IMR-90 (cell line): ENCODE measurements around the gene FBXW12. TPM values are rescaled to one million over a fixed set of nuclear protein-coding genes. Genes with fewer than 3 reads are reported as not detected.

ENCODE experiments used
- ATAC-seq: fragments of 200-7000 bp; cut with Tn5 transposase; 2 replicates; pipeline ENCODE4 v1.9.1; 2020; ENCODE audit warnings: low read depth, mild to moderate bottlenecking, moderate library complexity
- BruUV-seq: library from RNA; stranded (reverse); fragments of 400-500 nt; replicated peaks from 2 replicates; lab custom pipeline; 2021; lab: Mats Ljungman, UMichigan
- CTCF ChIA-PET: fragments of 300-600 bp; formaldehyde crosslinking; extraction: SDS; loops from one replicate; lab custom pipeline; 2021; ENCODE audit warnings: antibody characterized with exemption; lab: Yijun Ruan, JAX
- POLR2A ChIA-PET: fragments of 300-600 bp; sonication (Branson Sonifier 250); formaldehyde crosslinking; loops from one replicate; lab custom pipeline; 2022; ENCODE audit warnings: antibody characterized with exemption; ENCODE audit not compliant: unreplicated experiment; lab: Charles Lee
- DNase-seq: peaks from one replicate; pipeline ENCODE4 v3.0.0; 2013
- H2AFZ ChIP-seq: replicated peaks from 2 replicates; pipeline ENCODE3; 2013; ENCODE audit warnings: low read length, mild to moderate bottlenecking; ENCODE audit not compliant: poor library complexity
- H2AK5ac ChIP-seq: 2 replicates; pipeline ENCODE4 v1.6.1; 2013; ENCODE audit warnings: low read depth, low read length, inconsistent platforms
- H2AK9ac ChIP-seq: replicated peaks from 2 replicates; pipeline ENCODE3; 2013; ENCODE audit warnings: mild to moderate bottlenecking, low read depth, low read length, moderate library complexity; ENCODE audit not compliant: poor library complexity
- H2BK120ac ChIP-seq: 2 replicates; pipeline ENCODE4 v1.6.1; 2013; ENCODE audit warnings: low read depth, low read length, inconsistent platforms
- H2BK15ac ChIP-seq: 3 replicates; pipeline ENCODE4 v1.6.1; 2013; ENCODE audit warnings: low read depth, low read length, inconsistent platforms
- H2BK20ac ChIP-seq: 2 replicates; pipeline ENCODE4 v1.6.1; 2013; ENCODE audit warnings: low read depth, mild to moderate bottlenecking, inconsistent platforms, low read length, moderate library complexity
- H2BK5ac ChIP-seq: 2 replicates; pipeline ENCODE4 v1.6.1; 2013; ENCODE audit warnings: mild to moderate bottlenecking, low read depth, low read length, inconsistent platforms; ENCODE audit not compliant: poor library complexity, severe bottlenecking
- H3K14ac ChIP-seq: replicated peaks from 2 replicates; pipeline ENCODE4 v1.6.1; 2013; ENCODE audit warnings: low read depth, low read length, inconsistent platforms
- H3K18ac ChIP-seq: 2 replicates; pipeline ENCODE4 v1.6.1; 2013; ENCODE audit warnings: low read depth, low read length, control low read depth
- H3K23ac ChIP-seq: 2 replicates; pipeline ENCODE4 v1.6.1; 2013; ENCODE audit warnings: low read depth, low read length, inconsistent platforms
- H3K27ac ChIP-seq: 2 replicates; pipeline ENCODE4 v1.5.1; 2013; ENCODE audit warnings: mild to moderate bottlenecking, control low read depth, low read length; ENCODE audit not compliant: insufficient read depth
- H3K27me3 ChIP-seq: 2 replicates; pipeline ENCODE4 v1.6.1; 2013; ENCODE audit warnings: low read length; ENCODE audit not compliant: control insufficient read depth, insufficient read depth
- H3K36me3 ChIP-seq: 2 replicates; pipeline ENCODE4 v1.6.1; 2013; ENCODE audit warnings: low read length, mixed read lengths; ENCODE audit not compliant: control insufficient read depth, insufficient read depth
- H3K4ac ChIP-seq: 2 replicates; pipeline ENCODE4 v1.6.1; 2013; ENCODE audit warnings: low read depth, low read length, inconsistent platforms
- H3K4me1 ChIP-seq: 2 replicates; pipeline ENCODE4 v1.6.1; 2013; ENCODE audit warnings: low read length, mixed read lengths; ENCODE audit not compliant: control insufficient read depth, insufficient read depth
- H3K4me2 ChIP-seq: 2 replicates; pipeline ENCODE4 v1.6.1; 2013; ENCODE audit warnings: low read depth, mild to moderate bottlenecking, control low read depth, low read length, moderate library complexity
- H3K4me3 ChIP-seq: 2 replicates; pipeline ENCODE4 v1.5.1; 2013; ENCODE audit warnings: low read depth, mild to moderate bottlenecking, control low read depth, low read length, moderate library complexity; ENCODE audit not compliant: insufficient read depth
- H3K56ac ChIP-seq: 2 replicates; pipeline ENCODE4 v1.6.1; 2013; ENCODE audit warnings: low read length, inconsistent platforms; ENCODE audit not compliant: insufficient read depth; ENCODE audit errors: extremely low read depth
- H3K79me1 ChIP-seq, 2 experiments: 2 replicates each; pipeline ENCODE4 v1.6.1; 2013; ENCODE audit warnings: low read length in 2 of 2, inconsistent platforms in 1 of 2, low read depth in 1 of 2
- H3K9ac ChIP-seq: 2 replicates; pipeline ENCODE4 v1.6.1; 2013; ENCODE audit warnings: low read depth, low read length, control low read depth
- H3K9me1 ChIP-seq: 2 replicates; pipeline ENCODE4 v1.6.1; 2013; ENCODE audit warnings: low read length, inconsistent platforms; ENCODE audit not compliant: insufficient read depth
- H3K9me3 ChIP-seq: 2 replicates; pipeline ENCODE4 v1.6.1; 2013; ENCODE audit warnings: low read length; ENCODE audit not compliant: control insufficient read depth, insufficient read depth
- H4K20me1 ChIP-seq: 2 replicates; pipeline ENCODE4 v1.6.1; 2013; ENCODE audit warnings: low read length, inconsistent platforms; ENCODE audit not compliant: insufficient read depth
- H4K5ac ChIP-seq: 2 replicates; pipeline ENCODE4 v1.6.1; 2013; ENCODE audit warnings: mild to moderate bottlenecking, low read depth, low read length, control low read depth
- H4K8ac ChIP-seq, 2 experiments: 2 replicates each; pipeline ENCODE4 v1.6.1; 2013; ENCODE audit warnings: low read depth in 2 of 2, low read length in 2 of 2, control low read depth in 1 of 2, inconsistent platforms in 1 of 2
- H4K91ac ChIP-seq: 2 replicates; pipeline ENCODE4 v1.6.1; 2013; ENCODE audit warnings: low read depth, low read length, inconsistent platforms; ENCODE audit not compliant: insufficient read depth
- BHLHE40 ChIP-seq: fragments of 150-350 bp; IDR thresholded peaks from 2 replicates; pipeline ENCODE4 v1.6.1; 2016; ENCODE audit warnings: mild to moderate bottlenecking, low read depth, low read length
- CEBPB ChIP-seq: IDR thresholded peaks from 2 replicates; pipeline ENCODE4 v1.6.1; 2012; ENCODE audit warnings: low read depth, low read length, improper control_type of control experiment
- CHD1 ChIP-seq: IDR thresholded peaks from 2 replicates; pipeline ENCODE4 v1.6.1; 2012; ENCODE audit warnings: low read depth, low read length, improper control_type of control experiment
- CTCF ChIP-seq: conservative IDR thresholded peaks from 2 replicates; pipeline ENCODE4 v1.5.1; 2012; ENCODE audit warnings: mild to moderate bottlenecking, low read depth, low read length, improper control_type of control experiment
- ELK1 ChIP-seq: fragments of 150-350 bp; IDR thresholded peaks from 2 replicates; pipeline ENCODE4 v1.6.1; 2016; ENCODE audit warnings: low read depth, mild to moderate bottlenecking, low read length, moderate library complexity, borderline replicate concordance
- FOS ChIP-seq: fragments of 150-350 bp; IDR thresholded peaks from 2 replicates; pipeline ENCODE4 v1.6.1; 2016; ENCODE audit warnings: low read depth, low read length
- MAFK ChIP-seq: IDR thresholded peaks from 2 replicates; pipeline ENCODE4 v1.6.1; 2012; ENCODE audit warnings: low read depth, low read length, improper control_type of control experiment
- MAZ ChIP-seq: IDR thresholded peaks from 2 replicates; pipeline ENCODE4 v1.6.1; 2012; ENCODE audit warnings: low read depth, mild to moderate bottlenecking, low read length, improper control_type of control experiment, moderate library complexity, borderline replicate concordance
- MXI1 ChIP-seq: IDR thresholded peaks from 2 replicates; pipeline ENCODE4 v1.6.1; 2012; ENCODE audit warnings: low read depth, mild to moderate bottlenecking, low read length, moderate library complexity, borderline replicate concordance
- NFE2L2 ChIP-seq: fragments of 150-350 bp; IDR thresholded peaks from 2 replicates; pipeline ENCODE4 v1.6.1; 2016; ENCODE audit warnings: low read depth, mild to moderate bottlenecking, low read length
- POLR2A ChIP-seq: IDR thresholded peaks from 2 replicates; pipeline ENCODE4 v1.6.1; 2012; ENCODE audit warnings: mild to moderate bottlenecking, low read depth, low read length
- RAD21 ChIP-seq: IDR thresholded peaks from 2 replicates; pipeline ENCODE4 v1.6.1; 2012; ENCODE audit warnings: low read length, improper control_type of control experiment
- RCOR1 ChIP-seq: IDR thresholded peaks from 2 replicates; pipeline ENCODE4 v1.6.1; 2012; ENCODE audit warnings: mild to moderate bottlenecking, low read length, improper control_type of control experiment; ENCODE audit not compliant: insufficient replicate concordance
- RFX5 ChIP-seq: IDR thresholded peaks from 2 replicates; pipeline ENCODE4 v1.8.0; 2012; ENCODE audit warnings: low read depth, mild to moderate bottlenecking, low read length, moderate library complexity
- SMC3 ChIP-seq: fragments of 150-350 bp; IDR thresholded peaks from 2 replicates; pipeline ENCODE4 v1.6.1; 2016; ENCODE audit warnings: low read depth, mild to moderate bottlenecking, antibody characterized with exemption, low read length, moderate library complexity
- USF2 ChIP-seq: fragments of 150-350 bp; IDR thresholded peaks from 2 replicates; pipeline ENCODE4 v1.6.1; 2017; ENCODE audit warnings: mild to moderate bottlenecking, antibody characterized with exemption, low read length, low read depth
- WGBS, 2 experiments: methylation state at CpG; one replicate each; pipeline versions ENCODE4 v1.1.5 to v1.1.7; 2013; ENCODE audit warnings: missing lambda C conversion rate in 2 of 2; ENCODE audit not compliant: insufficient read length in 1 of 2; ENCODE audit errors: extremely low coverage in 2 of 2; 5-methylcytosine and 5-hydroxymethylcytosine counted together
- dilution Hi-C: fragments of 300-500 bp; cut with HindIII; formaldehyde crosslinking; loops from one replicate; pipeline ENCODE4 v1.14.3; 2018; ENCODE audit warnings: low sequenced_read_pairs; ENCODE audit not compliant: unreplicated experiment
- in situ Hi-C: fragments of 300-500 bp; cut with MboI; formaldehyde crosslinking; loops from 3 replicates; pipeline ENCODE4 v1.14.3; 2019; ENCODE audit warnings: low sequenced_read_pairs, inconsistent platforms, mixed read lengths
- intact Hi-C: fragments of 100-400 bp; cut with micrococcal nuclease; formaldehyde crosslinking; loops from 2 replicates; pipeline ENCODE4 v1.10.0; 2022
- polyA plus RNA-seq, 3 experiments: library from polyadenylated mRNA; depleted of rRNA; stranded (reverse); fragments of >200 nt; gene quantifications; 2 replicates each; pipeline ENCODE4 v1.2.3, GENCODE V29; 2012; ENCODE audit warnings: low replicate concordance in 1 of 3
- total RNA-seq: library from RNA; depleted of rRNA; stranded (reverse); fragments of >200 nt; gene quantifications from 2 replicates; pipeline ENCODE4 v1.2.3, GENCODE V29; 2012

FBXW12 gene
- total and polyA plus RNA-seq, 2 of the 4 experiments (the other 2 are of a cell fraction) = not detected

- DNase-seq = no peak
- H2BK15ac ChIP-seq = no peak overlapping the region
These were observed 54.4 kb downstream of the FBXW12 start for GRCh38 chr3:48426401-48426909.

More at GRCh38 chr3:48426401-48426909, 54.4 kb downstream of the FBXW12 start:
- Histone ChIP-seq H3K36me3 (peaks cover 6% of the 10 kb centered on the region; the same call in 1 of the 2 replicates), H2BK20ac (no peak overlapping the region), H3K4me1 (peaks cover 29% of the 10 kb centered on the region), H2AK5ac (peak overlapping the region; percentile 8; the same call in 1 of the 2 replicates), H3K56ac (no peak overlapping the region), H3K9me3 (no peaks in the 10 kb centered on the region), H2BK120ac (no peak overlapping the region), H2BK5ac (no peak overlapping the region), H2AK9ac (peak overlapping the region; percentile 19), H4K91ac (no peak overlapping the region), H3K9ac (no peak overlapping the region), H2AFZ (peak overlapping the region; percentile 33), H3K27me3 (no peaks in the 10 kb centered on the region), H3K79me1 (peaks cover 25 to 65% of the 10 kb centered on the region in 2 experiments; a peak in 3 of 4 replicates), H3K4me2 (no peak overlapping the region), H3K4ac (0 out of 2 replicates have a peak overlapping the region, but pooled peaks have one; percentile 9), H3K23ac (no peak overlapping the region), H3K4me3 (no peak overlapping the region), H4K20me1 (peaks cover 30% of the 10 kb centered on the region), H4K5ac (no peak overlapping the region), H3K9me1 (peaks cover 16% of the 10 kb centered on the region), H3K27ac (no peak overlapping the region), H4K8ac (no peak overlapping the region), H3K14ac (peak overlapping the region; percentile 40; the same call in 1 of the 2 replicates), H3K18ac (no peak overlapping the region)
- ChIA-PET CTCF (no interaction called here), POLR2A (no interaction called here)
- TF ChIP-seq MXI1 (no peak), RAD21 (no peak), RFX5 (no peak), POLR2A (no peak), NFE2L2 (no peak), CTCF (no peak), BHLHE40 (no peak), MAFK (no peak), FOS (no peak), USF2 (no peak), ELK1 (no peak), SMC3 (no peak), CEBPB (no peak), MAZ (no peak), RCOR1 (no peak), CHD1 (no peak)
- ATAC-seq = no peak
- intact Hi-C loops = no loop called here
- in situ Hi-C loops = no loop called here
- dilution Hi-C loops = no loop called here
- no TSS peak for BruUV-seq
- 72% methylated on average over 5 of the region's 11 CpGs; no CpG with 5 or more reads in 1 of the 2 experiments for WGBS, 2 experiments
